ENCODE data around the gene MAS1. TPM values are rescaled to one million over a fixed set of nuclear protein-coding genes. Genes with fewer than 3 reads are reported as not detected.

Gene MAS1
- total RNA-seq, 1 experiment from 2014 or later = not detected

GRCh38 chr6:159899994-159900745, 9.4 kb downstream of the MAS1 start:
- no peaks in the 10 kb centered on the region for H3K4me1 ChIP-seq (ENCODE audit: insufficient read depth, low read length, poor library complexity, severe bottlenecking)
- no peak for TF ChIP-seq CTCF (conservative IDR thresholded peaks at IDR 0.05; ENCODE audit: low read depth, low read length)
- no peak overlapping the region for H3K4me3 ChIP-seq (ENCODE audit: low read depth, low read length, poor library complexity, severe bottlenecking)
- BruUV-seq (replicated peaks) = no TSS peak
- ChIA-PET CTCF (no interaction called here), POLR2A (ENCODE audit: low non-redundant PET) (no interaction called here)
- H3K9me3 ChIP-seq (ENCODE audit: low read depth, low read length, poor library complexity, severe bottlenecking) = no peaks in the 10 kb centered on the region
- peaks cover 11% of the 10 kb centered on the region for H3K27me3 ChIP-seq (replicated peaks; ENCODE audit: insufficient read depth, low read depth, low read length, poor library complexity)
- no peak for DNase-seq (ENCODE audit: low spot score)
- intact Hi-C loops (cut with micrococcal nuclease; ENCODE audit: unreplicated experiment) = no loop called here
- no peak overlapping the region for H3K27ac ChIP-seq (ENCODE audit: low read depth, low read length, poor library complexity, severe bottlenecking)
- H3K36me3 ChIP-seq (ENCODE audit: insufficient read depth, low read length, poor library complexity, severe bottlenecking) = no peaks in the 10 kb centered on the region

- Histone ChIP-seq H3K27ac (ENCODE audit: low read depth, low read length, poor library complexity, severe bottlenecking) (no peak overlapping the region), H3K36me3 (ENCODE audit: insufficient read depth, low read length, poor library complexity, severe bottlenecking) (no peaks in the 10 kb centered on the region), H3K4me3 (ENCODE audit: low read depth, low read length, poor library complexity, severe bottlenecking) (no peak overlapping the region), H3K9me3 (ENCODE audit: low read depth, low read length, poor library complexity, severe bottlenecking) (no peaks in the 10 kb centered on the region), H3K27me3 (replicated peaks; ENCODE audit: insufficient read depth, low read depth, low read length, poor library complexity) (peaks cover 4% of the 10 kb centered on the region), H3K4me1 (ENCODE audit: insufficient read depth, low read length, poor library complexity, severe bottlenecking) (no peaks in the 10 kb centered on the region)
- ChIA-PET POLR2A (ENCODE audit: low non-redundant PET) (no interaction called here), CTCF (no interaction called here)
- intact Hi-C loops (cut with micrococcal nuclease; ENCODE audit: unreplicated experiment) = no loop called here
- BruUV-seq (replicated peaks) = no TSS peak
- DNase-seq (ENCODE audit: low spot score) = no peak
- TF ChIP-seq EZH2 (IDR thresholded peaks at IDR 0.05; ENCODE audit: borderline replicate concordance, low read depth, low read length, poor library complexity, severe bottlenecking) (no peak), CTCF (conservative IDR thresholded peaks at IDR 0.05; ENCODE audit: low read depth, low read length) (no peak)
Observed at GRCh38 chr6:159902620-159903019, 11.8 kb downstream of the MAS1 start.

GRCh38 chr6:159904497-159904911, 13.7 kb downstream of the MAS1 start:
- no peaks in the 10 kb centered on the region for H3K9me3 ChIP-seq (ENCODE audit: low read depth, low read length, poor library complexity, severe bottlenecking)
- POLR2A ChIA-PET (ENCODE audit: low non-redundant PET) = no interaction called here
- DNase-seq (ENCODE audit: low spot score) = no peak
- CTCF ChIA-PET = no interaction called here
- peaks cover 14% of the 10 kb centered on the region for H3K27me3 ChIP-seq (replicated peaks; ENCODE audit: insufficient read depth, low read depth, low read length, poor library complexity)
- BruUV-seq (replicated peaks) = no TSS peak
- H3K4me1 ChIP-seq (ENCODE audit: insufficient read depth, low read length, poor library complexity, severe bottlenecking) = no peaks in the 10 kb centered on the region
- TF ChIP-seq CTCF (conservative IDR thresholded peaks at IDR 0.05; ENCODE audit: low read depth, low read length) (no peak), EZH2 (IDR thresholded peaks at IDR 0.05; ENCODE audit: borderline replicate concordance, low read depth, low read length, poor library complexity, severe bottlenecking) (no peak)
- H3K36me3 ChIP-seq (ENCODE audit: insufficient read depth, low read length, poor library complexity, severe bottlenecking) = no peaks in the 10 kb centered on the region
- no peak overlapping the region for H3K27ac ChIP-seq (ENCODE audit: low read depth, low read length, poor library complexity, severe bottlenecking)
- H3K4me3 ChIP-seq (ENCODE audit: low read depth, low read length, poor library complexity, severe bottlenecking) = no peak overlapping the region
- intact Hi-C loops (cut with micrococcal nuclease; ENCODE audit: unreplicated experiment) = no loop called here

Data from A673 (cell line).